Pons (tissue), 1 donor: ENCODE data around the gene DPP10.

Experiments used
- DNase-seq: peaks from one replicate; pipeline ENCODE4 v3.0.0-alpha.2; 2016; ENCODE audit warnings: low spot score

Gene DPP10

DNA sequence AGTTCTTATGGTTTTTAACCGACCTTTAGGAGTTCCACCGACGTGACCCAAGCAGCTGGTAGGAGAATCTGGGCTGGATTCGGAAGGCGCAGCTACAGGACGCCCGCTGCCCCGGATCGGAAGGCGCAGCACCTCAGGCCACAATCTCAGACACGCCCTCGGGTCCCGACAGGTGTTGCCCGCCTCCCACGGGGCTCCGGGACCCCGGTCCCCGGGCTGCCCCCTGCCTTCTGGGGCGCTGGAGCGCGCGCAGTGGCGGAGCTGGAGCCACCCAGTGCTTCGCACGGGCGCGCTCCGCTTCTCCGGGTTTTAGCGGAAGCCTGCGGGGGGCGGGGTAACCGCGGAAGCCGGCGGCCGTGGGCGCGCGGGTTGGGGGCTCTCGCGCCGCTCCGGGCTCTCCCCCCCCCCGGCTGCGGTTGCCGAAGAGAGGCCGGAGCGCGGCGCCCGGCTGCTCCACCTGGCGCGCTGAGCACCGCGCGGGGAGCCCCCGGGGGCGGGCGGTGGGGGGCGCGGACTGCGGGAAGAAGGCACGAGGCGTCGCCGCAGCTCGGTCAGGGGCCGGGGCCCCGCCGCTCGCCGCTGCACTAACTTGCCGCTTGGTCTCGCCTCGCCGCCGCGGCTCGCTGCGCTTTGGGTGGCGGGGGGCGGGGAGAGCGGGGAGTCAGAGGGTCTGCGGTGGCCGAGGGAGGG lies 718.8 kb downstream of the DPP10 start:
- DNase-seq: no peak

GRCh38 chr2:115161771-115162493 lies 719.5 kb downstream of the DPP10 start:
- no peak for DNase-seq

- DNase-seq: no peak
Observed at GRCh38 chr2:115162494-115163293, 720.3 kb downstream of the DPP10 start.

- no peak for DNase-seq
Observed at GRCh38 chr2:115163572-115163971, 721.1 kb downstream of the DPP10 start.

DNA sequence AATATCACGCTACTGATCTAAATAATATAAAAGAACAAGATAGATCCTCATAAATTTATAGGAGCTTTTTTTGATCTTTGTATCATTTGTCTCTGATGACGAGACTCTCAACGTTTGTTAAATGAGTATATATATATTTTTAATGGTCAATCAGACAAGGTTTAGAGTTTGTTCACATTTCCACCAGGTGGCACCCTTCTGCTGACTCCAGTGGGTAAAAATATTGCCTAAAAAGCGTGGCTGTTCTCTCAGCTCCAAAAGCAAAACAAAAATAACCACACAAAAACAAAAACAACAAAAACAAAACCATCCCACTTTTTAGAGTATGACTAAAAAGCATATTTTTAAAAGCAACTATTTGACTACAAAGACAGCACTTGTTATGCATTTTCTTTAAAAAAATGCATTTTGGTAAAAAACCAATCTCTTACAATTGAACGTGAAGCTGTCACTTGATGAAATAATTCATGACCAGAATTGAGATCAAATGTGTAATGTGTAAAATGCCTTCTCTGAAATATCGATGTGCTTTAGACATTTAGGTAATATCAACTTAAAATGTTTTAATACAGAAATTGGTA lies 723.2 kb downstream of the DPP10 start:
- DNase-seq: peak; percentile 73

DNA sequence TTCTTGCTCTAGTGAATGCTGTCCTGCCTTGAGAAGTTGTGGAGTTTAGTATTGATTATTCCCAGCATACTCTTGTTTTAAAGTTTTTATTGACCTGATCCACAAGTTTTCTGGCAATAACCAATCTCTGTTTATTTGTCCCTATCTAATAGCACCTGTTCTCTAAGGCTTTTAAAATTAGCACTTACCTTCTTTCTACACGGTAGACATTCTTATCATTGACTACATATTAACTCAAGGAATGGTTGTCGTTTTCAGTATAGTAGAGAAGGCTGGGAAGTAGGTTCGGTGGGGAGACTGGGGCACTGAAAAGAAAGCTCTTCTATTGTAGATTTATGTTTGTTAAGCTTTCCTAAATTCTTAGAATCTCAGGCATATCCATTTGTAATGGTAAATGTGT lies 726.0 kb downstream of the DPP10 start:
- no peak for DNase-seq

GRCh38 chr2:115169814-115170213 lies 727.4 kb downstream of the DPP10 start:
- DNase-seq: no peak

DNA sequence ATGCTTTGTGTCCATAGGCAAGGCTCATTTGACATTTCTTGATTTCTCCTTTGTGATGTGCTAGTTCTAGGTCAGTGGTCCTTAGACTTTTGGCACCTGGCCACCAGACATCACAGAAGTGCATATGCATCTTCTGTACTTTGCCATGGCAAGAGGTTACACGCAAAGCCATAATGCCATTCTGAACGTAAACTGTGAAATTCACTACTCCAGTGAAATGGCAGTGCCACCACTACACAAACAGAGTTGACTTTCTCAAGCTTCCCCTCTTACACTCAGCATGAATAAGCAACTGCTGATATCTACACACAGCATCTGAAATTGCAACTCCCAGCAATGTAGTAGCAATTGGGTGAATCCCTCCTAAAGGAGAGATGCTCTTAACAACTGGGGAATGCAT lies 729.3 kb downstream of the DPP10 start:
- no peak for DNase-seq

DNA sequence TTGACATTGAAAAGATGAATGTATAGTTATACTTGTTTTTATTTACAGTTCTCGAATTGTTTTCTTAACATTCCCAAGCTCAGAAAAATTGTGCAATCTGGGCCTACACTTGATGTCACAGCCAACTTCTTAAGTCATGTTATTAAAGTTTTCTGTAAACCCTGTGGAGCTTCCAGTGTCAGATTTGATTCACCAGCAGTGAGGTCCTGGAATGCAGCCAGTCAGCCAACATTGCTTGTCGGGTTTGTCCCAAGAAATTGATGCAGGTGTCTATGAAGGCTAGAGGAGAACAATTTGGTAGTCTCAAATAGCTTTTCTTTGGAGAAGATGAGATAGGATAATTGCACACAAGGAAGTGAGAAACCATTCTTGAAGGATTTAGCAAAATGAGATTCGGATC lies 732.2 kb downstream of the DPP10 start:
- DNase-seq: no peak

- DNase-seq: no peak
Observed at GRCh38 chr2:115183144-115183543, 740.7 kb downstream of the DPP10 start.

DNA sequence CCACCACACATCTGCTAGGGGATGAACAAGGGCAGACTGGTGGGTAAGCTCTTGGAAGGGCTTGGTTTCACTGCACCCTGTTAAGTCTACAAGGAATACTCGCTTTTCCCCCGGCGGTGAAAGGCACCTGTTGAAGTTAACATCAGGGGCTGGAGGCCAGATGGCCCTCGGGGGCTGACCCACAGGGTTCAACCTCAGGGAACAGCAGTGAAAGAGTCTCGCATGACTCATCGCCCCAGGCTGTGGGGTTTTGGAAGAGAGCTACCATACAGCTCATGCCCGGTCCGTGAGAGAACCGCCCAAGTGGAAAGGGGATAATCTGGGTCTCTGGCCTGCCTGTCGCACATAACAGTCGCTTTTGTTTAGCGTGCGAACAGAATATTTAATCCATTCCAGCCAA lies 748.0 kb downstream of the DPP10 start:
- no peak for DNase-seq

GRCh38 chr2:115194623-115195022 lies 752.2 kb downstream of the DPP10 start:
- no peak for DNase-seq

- DNase-seq: no peak
Observed at GRCh38 chr2:115196587-115196986, 754.1 kb downstream of the DPP10 start.

- peak; percentile 42 for DNase-seq
Observed at GRCh38 chr2:115199966-115200365, 757.5 kb downstream of the DPP10 start.

GRCh38 chr2:115201386-115201785 lies 758.9 kb downstream of the DPP10 start:
- no peak for DNase-seq

DNA sequence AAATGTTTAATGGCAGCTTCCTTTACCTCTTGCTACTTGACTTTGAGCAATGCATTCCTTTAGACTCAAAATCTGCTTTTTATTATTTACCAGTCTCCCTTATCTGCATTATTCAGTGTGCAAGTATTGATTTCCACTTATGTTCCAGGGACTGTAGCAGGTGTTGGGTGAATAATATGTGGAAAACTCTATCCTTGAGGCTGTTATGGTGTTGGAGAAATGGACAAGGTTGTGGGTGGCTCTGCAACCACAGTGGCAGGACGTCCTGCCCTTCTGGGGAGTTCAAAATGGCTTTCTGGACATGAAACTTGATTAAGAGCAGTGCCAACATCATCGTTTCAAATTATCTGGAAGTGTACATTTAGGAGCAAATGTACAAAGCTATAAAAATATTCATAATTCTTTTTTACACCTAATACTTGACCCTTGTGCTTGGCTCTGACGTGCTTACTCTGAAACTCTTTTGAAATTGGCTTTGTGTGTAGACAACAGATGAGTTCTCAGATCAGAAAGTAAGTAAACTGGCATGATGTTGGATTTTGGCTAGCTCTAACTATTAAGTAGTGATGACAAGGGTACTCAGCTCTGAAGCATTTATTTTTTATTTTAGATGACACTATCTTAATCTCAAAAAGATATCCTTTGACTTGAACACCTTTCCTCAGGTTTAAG lies 766.2 kb downstream of the DPP10 start:
- DNase-seq: no peak

- no peak for DNase-seq
Observed at GRCh38 chr2:115214050-115214449, 771.6 kb downstream of the DPP10 start.

GRCh38 chr2:115219296-115219695 lies 776.9 kb downstream of the DPP10 start:
- no peak for DNase-seq

DNA sequence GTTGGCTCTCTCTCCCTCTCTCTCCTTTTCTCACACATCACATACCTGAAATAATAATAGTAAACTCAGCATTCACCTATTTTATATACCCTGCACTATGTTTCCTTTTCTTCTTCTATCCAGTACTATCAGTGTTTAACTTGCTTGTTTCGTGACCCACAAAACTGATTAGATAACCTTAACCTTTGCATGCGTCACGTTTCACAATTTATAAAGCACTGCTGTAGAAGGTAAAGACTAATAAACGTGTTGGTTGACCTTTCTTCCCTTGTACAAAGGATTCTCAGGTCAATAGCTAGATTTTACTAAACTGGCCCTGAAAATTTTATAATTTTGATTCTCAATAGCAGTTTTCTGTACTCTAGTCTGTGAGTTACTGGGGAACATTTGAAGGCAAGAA lies 791.7 kb downstream of the DPP10 start:
- no peak for DNase-seq

DNA sequence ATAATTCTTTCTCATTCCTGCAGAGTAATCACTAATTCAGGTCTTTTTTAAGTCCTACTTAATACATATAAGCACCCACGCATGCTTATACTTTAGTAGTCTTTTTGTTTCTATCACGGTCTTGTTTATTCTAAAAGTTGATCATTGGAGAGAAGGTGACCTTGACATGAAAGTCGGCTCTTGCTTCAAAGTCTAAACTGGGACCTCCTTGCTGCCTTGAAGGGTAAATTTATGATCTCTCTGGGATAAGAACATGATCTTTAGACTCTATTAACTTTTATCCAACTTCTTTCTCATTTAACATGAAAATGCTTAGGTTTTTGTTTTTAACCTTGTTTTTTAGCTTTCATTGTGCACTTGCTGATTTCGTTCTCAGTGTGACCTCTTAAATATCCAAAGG lies 792.3 kb downstream of the DPP10 start:
- no peak for DNase-seq

- no peak for DNase-seq
Observed at GRCh38 chr2:115248066-115248465, 805.6 kb downstream of the DPP10 start.

DNA sequence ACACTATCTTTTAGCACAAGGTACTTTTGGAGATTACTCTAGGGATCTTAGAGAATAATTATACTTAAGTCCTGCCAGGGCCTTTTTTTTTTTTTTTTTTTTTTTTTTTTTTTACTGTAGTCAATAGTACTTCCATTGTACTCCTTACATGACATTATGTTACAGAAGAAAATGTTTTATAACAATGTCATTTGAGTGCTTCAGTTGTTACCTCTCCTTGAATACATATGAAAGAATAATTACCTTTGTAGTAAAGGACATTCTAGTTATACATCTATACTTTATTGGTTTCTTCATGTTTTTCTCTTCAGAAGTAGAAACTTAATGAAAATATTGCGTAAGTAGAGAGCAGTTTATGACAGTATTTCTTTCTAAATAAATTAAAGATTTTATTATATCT lies 834.9 kb downstream of the DPP10 start:
- DNase-seq: no peak
